ENCODE data around the gene OPN1MW3.
"Not testable (repeated sequence)": the region's sequence is repeated elsewhere in the genome, so short reads cannot be mapped to it uniquely, and the experiment has no call there.

Gene OPN1MW3

GRCh38 chrX:154302998-154303397, 45.6 kb downstream of the OPN1MW3 start:
- H3K4me1 ChIP-seq (ENCODE audit: insufficient read depth, low read length); H3K36me3 ChIP-seq (ENCODE audit: insufficient read depth, low read depth, low read length); H3K9ac ChIP-seq (ENCODE audit: low read depth, low read length); H3K9me3 ChIP-seq (ENCODE audit: insufficient read depth, low read depth, low read length); H3K4me3 ChIP-seq (ENCODE audit: low read length); H3K27me3 ChIP-seq (ENCODE audit: insufficient read depth, low read length); H3K27ac ChIP-seq (ENCODE audit: low read length): not testable (repeated sequence)

- H3K27ac ChIP-seq (ENCODE audit: low read length), result no peak overlapping the region
- H3K9ac ChIP-seq (ENCODE audit: low read depth, low read length), result no peak overlapping the region
- no peaks in the 10 kb centered on the region for H3K9me3 ChIP-seq (ENCODE audit: insufficient read depth, low read depth, low read length)
- no peaks in the 10 kb centered on the region for H3K4me1 ChIP-seq (ENCODE audit: insufficient read depth, low read length)
- H3K36me3 ChIP-seq (ENCODE audit: insufficient read depth, low read depth, low read length), result no peaks in the 10 kb centered on the region
- no peaks in the 10 kb centered on the region for H3K27me3 ChIP-seq (ENCODE audit: insufficient read depth, low read length)
- no peak overlapping the region for H3K4me3 ChIP-seq (ENCODE audit: low read length)
These were observed 46.1 kb downstream of the OPN1MW3 start for GRCh38 chrX:154303476-154303875.

GRCh38 chrX:154304846-154305245, 47.5 kb downstream of the OPN1MW3 start:
- Histone ChIP-seq H3K9me3 (ENCODE audit: insufficient read depth, low read depth, low read length) (no peaks in the 10 kb centered on the region), H3K9ac (ENCODE audit: low read depth, low read length) (no peak overlapping the region), H3K36me3 (ENCODE audit: insufficient read depth, low read depth, low read length) (no peaks in the 10 kb centered on the region)

GRCh38 chrX:154305541-154306205, 48.3 kb downstream of the OPN1MW3 start:
- no peak overlapping the region for H3K27ac ChIP-seq (ENCODE audit: low read length)
- H3K36me3 ChIP-seq (ENCODE audit: insufficient read depth, low read depth, low read length), result no peaks in the 10 kb centered on the region
- no peaks in the 10 kb centered on the region for H3K4me1 ChIP-seq (ENCODE audit: insufficient read depth, low read length)
- H3K9ac ChIP-seq (ENCODE audit: low read depth, low read length), result no peak overlapping the region
- H3K9me3 ChIP-seq (ENCODE audit: insufficient read depth, low read depth, low read length), result no peaks in the 10 kb centered on the region
- no peak overlapping the region for H3K4me3 ChIP-seq (ENCODE audit: low read length)
- H3K27me3 ChIP-seq (ENCODE audit: insufficient read depth, low read length), result no peaks in the 10 kb centered on the region

More at GRCh38 chrX:154304846-154305245, 47.5 kb downstream of the OPN1MW3 start:
- Histone ChIP-seq H3K4me3 (ENCODE audit: low read length) (no peak overlapping the region), H3K4me1 (ENCODE audit: insufficient read depth, low read length) (no peaks in the 10 kb centered on the region), H3K27me3 (ENCODE audit: insufficient read depth, low read length) (no peaks in the 10 kb centered on the region), H3K27ac (ENCODE audit: low read length) (no peak overlapping the region)

- Histone ChIP-seq H3K4me1 (ENCODE audit: insufficient read depth, low read length) (no peaks in the 10 kb centered on the region), H3K9ac (ENCODE audit: low read depth, low read length) (no peak overlapping the region), H3K9me3 (ENCODE audit: insufficient read depth, low read depth, low read length) (no peaks in the 10 kb centered on the region), H3K36me3 (ENCODE audit: insufficient read depth, low read depth, low read length) (no peaks in the 10 kb centered on the region), H3K27ac (ENCODE audit: low read length) (no peak overlapping the region), H3K4me3 (ENCODE audit: low read length) (no peak overlapping the region), H3K27me3 (ENCODE audit: insufficient read depth, low read length) (no peaks in the 10 kb centered on the region)
These were observed 49.8 kb downstream of the OPN1MW3 start for GRCh38 chrX:154307202-154307601.

- no peaks in the 10 kb centered on the region for H3K9me3 ChIP-seq (ENCODE audit: insufficient read depth, low read depth, low read length)
- no peak overlapping the region for H3K9ac ChIP-seq (ENCODE audit: low read depth, low read length)
- H3K4me3 ChIP-seq (ENCODE audit: low read length), result no peak overlapping the region
- no peak overlapping the region for H3K27ac ChIP-seq (ENCODE audit: low read length)
- no peaks in the 10 kb centered on the region for H3K27me3 ChIP-seq (ENCODE audit: insufficient read depth, low read length)
- no peaks in the 10 kb centered on the region for H3K36me3 ChIP-seq (ENCODE audit: insufficient read depth, low read depth, low read length)
- no peaks in the 10 kb centered on the region for H3K4me1 ChIP-seq (ENCODE audit: insufficient read depth, low read length)
These were observed 50.9 kb downstream of the OPN1MW3 start for GRCh38 chrX:154308108-154308946.

GRCh38 chrX:154309041-154309775, 51.8 kb downstream of the OPN1MW3 start:
- Histone ChIP-seq H3K27ac (ENCODE audit: low read length) (no peak overlapping the region), H3K27me3 (ENCODE audit: insufficient read depth, low read length) (no peaks in the 10 kb centered on the region), H3K9me3 (ENCODE audit: insufficient read depth, low read depth, low read length) (no peaks in the 10 kb centered on the region), H3K9ac (ENCODE audit: low read depth, low read length) (no peak overlapping the region), H3K4me1 (ENCODE audit: insufficient read depth, low read length) (no peaks in the 10 kb centered on the region), H3K36me3 (ENCODE audit: insufficient read depth, low read depth, low read length) (no peaks in the 10 kb centered on the region), H3K4me3 (ENCODE audit: low read length) (no peak overlapping the region)

- Histone ChIP-seq H3K4me3 (ENCODE audit: low read length) (no peak overlapping the region), H3K9ac (ENCODE audit: low read depth, low read length) (no peak overlapping the region), H3K36me3 (ENCODE audit: insufficient read depth, low read depth, low read length) (no peaks in the 10 kb centered on the region), H3K4me1 (ENCODE audit: insufficient read depth, low read length) (no peaks in the 10 kb centered on the region), H3K9me3 (ENCODE audit: insufficient read depth, low read depth, low read length) (no peaks in the 10 kb centered on the region), H3K27ac (ENCODE audit: low read length) (no peak overlapping the region), H3K27me3 (ENCODE audit: insufficient read depth, low read length) (no peaks in the 10 kb centered on the region)
These were observed 53.5 kb downstream of the OPN1MW3 start for GRCh38 chrX:154310616-154311536.

GRCh38 chrX:154312116-154312515, 54.7 kb downstream of the OPN1MW3 start:
- no peak overlapping the region for H3K4me3 ChIP-seq (ENCODE audit: low read length)

GRCh38 chrX:154313147-154313546, 55.8 kb downstream of the OPN1MW3 start:
- no peaks in the 10 kb centered on the region for H3K4me1 ChIP-seq (ENCODE audit: insufficient read depth, low read length)
- H3K27me3 ChIP-seq (ENCODE audit: insufficient read depth, low read length), result no peaks in the 10 kb centered on the region
- no peak overlapping the region for H3K4me3 ChIP-seq (ENCODE audit: low read length)
- no peak overlapping the region for H3K27ac ChIP-seq (ENCODE audit: low read length)
- H3K36me3 ChIP-seq (ENCODE audit: insufficient read depth, low read depth, low read length), result no peaks in the 10 kb centered on the region
- no peaks in the 10 kb centered on the region for H3K9me3 ChIP-seq (ENCODE audit: insufficient read depth, low read depth, low read length)
- H3K9ac ChIP-seq (ENCODE audit: low read depth, low read length), result no peak overlapping the region

More at GRCh38 chrX:154312116-154312515, 54.7 kb downstream of the OPN1MW3 start:
- no peaks in the 10 kb centered on the region for H3K27me3 ChIP-seq (ENCODE audit: insufficient read depth, low read length)
- H3K4me1 ChIP-seq (ENCODE audit: insufficient read depth, low read length), result no peaks in the 10 kb centered on the region
- H3K27ac ChIP-seq (ENCODE audit: low read length), result no peak overlapping the region
- no peaks in the 10 kb centered on the region for H3K9me3 ChIP-seq (ENCODE audit: insufficient read depth, low read depth, low read length)
- H3K36me3 ChIP-seq (ENCODE audit: insufficient read depth, low read depth, low read length), result no peaks in the 10 kb centered on the region
- H3K9ac ChIP-seq (ENCODE audit: low read depth, low read length), result no peak overlapping the region

- no peak overlapping the region for H3K27ac ChIP-seq (ENCODE audit: low read length)
- H3K4me3 ChIP-seq (ENCODE audit: low read length), result no peak overlapping the region
- no peaks in the 10 kb centered on the region for H3K4me1 ChIP-seq (ENCODE audit: insufficient read depth, low read length)
- H3K36me3 ChIP-seq (ENCODE audit: insufficient read depth, low read depth, low read length), result no peaks in the 10 kb centered on the region
- H3K9ac ChIP-seq (ENCODE audit: low read depth, low read length), result no peak overlapping the region
- H3K27me3 ChIP-seq (ENCODE audit: insufficient read depth, low read length), result no peaks in the 10 kb centered on the region
- no peaks in the 10 kb centered on the region for H3K9me3 ChIP-seq (ENCODE audit: insufficient read depth, low read depth, low read length)
These were observed 58.0 kb downstream of the OPN1MW3 start for GRCh38 chrX:154315416-154315815.

All from iPS-20b (cell line).